GM23338 (cell line): ENCODE measurements around the gene NDUFB8. TPM values are rescaled to one million over a fixed set of nuclear protein-coding genes. Genes with fewer than 3 reads are reported as not detected.

Experiments
- ATAC-seq: fragments of 200-7000 bp; cut with Tn5 transposase; 3 replicates; pipeline ENCODE4 v1.9.1; 2020
- DNase-seq: peaks from one replicate; pipeline ENCODE4 v3.0.0-alpha.2; 2015; ENCODE audit warnings: low spot score
- H2AFZ ChIP-seq: fragments of 200-600 bp; sonication (generic); 2 replicates; pipeline ENCODE4 v1.8.0; 2016; ENCODE audit warnings: antibody characterized with exemption, mild to moderate bottlenecking, moderate library complexity
- H3F3A ChIP-seq: fragments of 200-600 bp; sonication (generic); replicated peaks from 2 replicates; pipeline ENCODE4 v1.8.0; 2017; ENCODE audit warnings: antibody characterized with exemption, mixed run types, low read depth
- H3K27ac ChIP-seq: fragments of 200-600 bp; sonication (generic); 2 replicates; pipeline ENCODE4 v1.6.1; 2016; ENCODE audit warnings: low read depth
- H3K27me3 ChIP-seq: fragments of 200-600 bp; sonication (generic); 2 replicates; pipeline ENCODE4 v1.8.0; 2016; ENCODE audit warnings: mild to moderate bottlenecking, mixed run types, moderate library complexity; ENCODE audit not compliant: insufficient read depth
- H3K36me3 ChIP-seq: fragments of 200-600 bp; sonication (generic); 2 replicates; pipeline ENCODE4 v1.8.0; 2016; ENCODE audit warnings: mild to moderate bottlenecking; ENCODE audit not compliant: insufficient read depth
- H3K4me1 ChIP-seq: fragments of 200-600 bp; sonication (generic); 2 replicates; pipeline ENCODE4 v1.8.0; 2016; ENCODE audit warnings: mild to moderate bottlenecking, moderate library complexity; ENCODE audit not compliant: insufficient read depth
- H3K4me2 ChIP-seq: fragments of 200-600 bp; sonication (generic); 2 replicates; pipeline ENCODE4 v1.7.1; 2017; ENCODE audit warnings: mixed run types
- H3K4me3 ChIP-seq: fragments of 200-600 bp; sonication (generic); 2 replicates; pipeline ENCODE4 v1.6.1; 2016; ENCODE audit warnings: mixed run types
- H3K79me2 ChIP-seq: fragments of 200-600 bp; sonication (generic); replicated peaks from 2 replicates; pipeline ENCODE4 v1.8.0; 2017; ENCODE audit warnings: mild to moderate bottlenecking; ENCODE audit not compliant: insufficient read depth
- H3K9me2 ChIP-seq: fragments of 200-600 bp; sonication (generic); 2 replicates; pipeline ENCODE4 v1.8.0; 2017; ENCODE audit not compliant: insufficient read depth
- H4K20me1 ChIP-seq: fragments of 200-600 bp; sonication (generic); replicated peaks from 2 replicates; pipeline ENCODE4 v1.8.0; 2017; ENCODE audit warnings: mild to moderate bottlenecking; ENCODE audit not compliant: insufficient read depth
- H3K27ac Mint-ChIP-seq: 2 replicates; pipeline ENCODE4 v1.8.0; 2020; ENCODE audit warnings: inconsistent platforms, mild to moderate bottlenecking, moderate library complexity, mixed read lengths
- H3K27me3 Mint-ChIP-seq: 3 replicates; pipeline ENCODE4 v1.8.0; 2022; ENCODE audit warnings: low read depth, mild to moderate bottlenecking, moderate library complexity, mixed read lengths, inconsistent platforms; ENCODE audit not compliant: insufficient read depth, poor library complexity
- H3K36me3 Mint-ChIP-seq: 3 replicates; pipeline ENCODE4 v1.8.0; 2021; ENCODE audit warnings: low read depth, mild to moderate bottlenecking, inconsistent platforms, moderate library complexity, mixed read lengths
- H3K4me1 Mint-ChIP-seq: 3 replicates; pipeline ENCODE4 v1.8.0; 2020; ENCODE audit warnings: mild to moderate bottlenecking, inconsistent platforms, mixed read lengths
- H3K4me3 Mint-ChIP-seq: 3 replicates; pipeline ENCODE4 v1.8.0; 2021; ENCODE audit warnings: moderate library complexity, mild to moderate bottlenecking, inconsistent platforms, mixed read lengths
- H3K9me3 Mint-ChIP-seq: 3 replicates; pipeline ENCODE4 v1.8.0; 2020; ENCODE audit warnings: moderate library complexity, mild to moderate bottlenecking, inconsistent platforms, mixed read lengths
- CREB1 ChIP-seq: fragments of 250-450 bp; sonication (Bioruptor Pico); IDR thresholded peaks from 2 replicates; pipeline ENCODE4 v1.5.0; 2020; ENCODE audit warnings: low read depth, mild to moderate bottlenecking, moderate library complexity
- ETS1 ChIP-seq: IDR thresholded peaks from 2 replicates; pipeline ENCODE4 v1.6.1; 2016; ENCODE audit warnings: antibody characterized with exemption
- EZH2 ChIP-seq: fragments of 200-600 bp; sonication (generic); IDR thresholded peaks from one replicate; pipeline ENCODE4 v1.8.0; 2017; ENCODE audit warnings: antibody characterized with exemption, mild to moderate bottlenecking, low read depth; ENCODE audit not compliant: unreplicated experiment
- EZH2phosphoT487 ChIP-seq: fragments of 200-600 bp; sonication (generic); IDR thresholded peaks from one replicate; pipeline ENCODE4 v1.8.1; 2018; ENCODE audit warnings: antibody characterized with exemption; ENCODE audit not compliant: unreplicated experiment
- JUNB ChIP-seq: IDR thresholded peaks from one replicate; pipeline ENCODE4 v1.6.1; 2016; ENCODE audit warnings: antibody characterized with exemption; ENCODE audit not compliant: unreplicated experiment
- STAT1 ChIP-seq: IDR thresholded peaks from one replicate; pipeline ENCODE4 v1.6.1; 2016; ENCODE audit warnings: antibody characterized with exemption; ENCODE audit not compliant: unreplicated experiment
- ZNF114 ChIP-seq: fragments of 250-450 bp; sonication (Bioruptor Pico); IDR thresholded peaks from 2 replicates; pipeline ENCODE4 v1.5.0; 2020; ENCODE audit warnings: mild to moderate bottlenecking, moderate library complexity
- ZNF331 ChIP-seq: fragments of 250-450 bp; sonication (Bioruptor Pico); IDR thresholded peaks from 2 replicates; pipeline ENCODE4 v1.5.0; 2020; ENCODE audit warnings: low read depth, mild to moderate bottlenecking, moderate library complexity
- ZNF462 ChIP-seq: fragments of 250-450 bp; sonication (Bioruptor Pico); IDR thresholded peaks from 2 replicates; pipeline ENCODE4 v1.5.0; 2020; ENCODE audit warnings: mild to moderate bottlenecking, moderate library complexity
- polyA plus RNA-seq: library from polyadenylated mRNA; unstranded; fragments of >200 nt; fragmentation: Nextera tagmentation; extraction: Ambion mirVana; gene quantifications from 2 replicates; pipeline ENCODE4 v1.2.1, GENCODE V29; 2016
- total RNA-seq: library from RNA; depleted of rRNA; stranded (reverse); fragments of >200 nt; shearing (Covaris generic); gene quantifications from 2 replicates; pipeline ENCODE4 v1.2.3, GENCODE V29; 2014

NDUFB8 gene
- total and polyA plus RNA-seq, 2 experiments from 2014 or later: 131 to 464 TPM

GRCh38 chr10:100570506-100570905, 40.8 kb upstream of the NDUFB8 start:
- Histone ChIP-seq H3K36me3 (no peaks in the 10 kb centered on the region), H4K20me1 (no peaks in the 10 kb centered on the region), H3K4me2 (peak overlapping the region; percentile 84), H3K79me2 (no peaks in the 10 kb centered on the region), H3K4me3 (peak overlapping the region; percentile 85; the same call in 1 of the 2 replicates), H3K9me2 (no peaks in the 10 kb centered on the region), H3F3A (no peaks in the 10 kb centered on the region), H3K4me1 (no peaks in the 10 kb centered on the region), H2AFZ (peak overlapping the region; percentile 96; the same call in 1 of the 2 replicates), H3K27me3 (peaks cover 20% of the 10 kb centered on the region), H3K27ac (no peak overlapping the region)
- Mint-ChIP-seq H3K27ac (no peak overlapping the region), H3K27me3 (peaks cover 19% of the 10 kb centered on the region), H3K9me3 (no peaks in the 10 kb centered on the region), H3K4me1 (no peaks in the 10 kb centered on the region; the same call in 2 of the 3 replicates), H3K36me3 (no peaks in the 10 kb centered on the region), H3K4me3 (no peak overlapping the region)
- no peak for ATAC-seq
- TF ChIP-seq ETS1: no peak
- TF ChIP-seq EZH2: no peak
- no peak for TF ChIP-seq STAT1
- no peak for TF ChIP-seq JUNB
- no peak for TF ChIP-seq ZNF114 (CRISPR knock-in tag)
- no peak for TF ChIP-seq ZNF462
- TF ChIP-seq ZNF331 (CRISPR knock-in tag): no peak
- TF ChIP-seq CREB1 (CRISPR knock-in tag): no peak
- TF ChIP-seq EZH2phosphoT487: no peak
- no peak for DNase-seq
